ENCODE measurements around the gene BRS3.

The BRS3 gene

DNA sequence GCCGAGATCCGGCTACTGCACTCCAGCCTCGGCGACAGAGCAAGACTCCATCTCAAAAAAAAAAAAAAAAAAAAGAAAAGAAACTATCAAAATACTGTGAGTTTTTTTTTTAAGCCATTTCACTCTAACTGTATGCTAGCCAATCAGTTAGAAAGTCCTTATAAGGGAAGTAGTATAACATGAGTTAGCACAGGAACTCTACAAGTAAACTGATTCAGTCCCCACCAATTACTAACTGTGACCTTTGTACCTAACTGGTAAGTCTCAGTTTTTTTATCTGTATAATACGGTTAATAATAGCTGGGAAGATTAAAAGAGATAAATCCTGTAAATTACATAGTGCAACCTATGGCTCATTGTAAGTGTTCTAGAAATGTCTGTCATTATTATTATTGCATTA, 35.1 kb upstream of the BRS3 start:
- CTCF ChIA-PET, result interaction anchor here (2.2 kb wide), 1 partner anchor 11 kb away, joined by 5 read pairs; no protein-coding TSS in a partner anchor
- no peak for TF ChIP-seq CTCF (IDR thresholded peaks at IDR 0.05; ENCODE audit: control extremely low read depth, extremely low read depth, low read depth, missing control alignments)
- DNase-seq (ENCODE audit: extremely low spot score), result no peak
- POLR2A ChIA-PET, result no interaction called here

- CTCF ChIA-PET, result interaction anchor here (1.0 to 2.2 kb wide), 2 partner anchors 11 to 28 kb away, joined by 3 to 5 read pairs; no protein-coding TSS in a partner anchor
- POLR2A ChIA-PET, result no interaction called here
- DNase-seq (ENCODE audit: extremely low spot score), result no peak
- no peak for TF ChIP-seq CTCF (IDR thresholded peaks at IDR 0.05; ENCODE audit: control extremely low read depth, extremely low read depth, low read depth, missing control alignments)
These were observed 34.6 kb upstream of the BRS3 start for GRCh38 chrX:136453114-136453513.

- TF ChIP-seq CTCF (IDR thresholded peaks at IDR 0.05; ENCODE audit: control extremely low read depth, extremely low read depth, low read depth, missing control alignments), result no peak
- ChIA-PET POLR2A (no interaction called here), CTCF (interaction anchor here (1.0 to 2.2 kb wide), 2 partner anchors 10 to 29 kb away, joined by 3 to 5 read pairs; no protein-coding TSS in a partner anchor)
- no peak for DNase-seq (ENCODE audit: extremely low spot score)
These were observed 34.0 kb upstream of the BRS3 start for GRCh38 chrX:136453771-136454170.

DNA sequence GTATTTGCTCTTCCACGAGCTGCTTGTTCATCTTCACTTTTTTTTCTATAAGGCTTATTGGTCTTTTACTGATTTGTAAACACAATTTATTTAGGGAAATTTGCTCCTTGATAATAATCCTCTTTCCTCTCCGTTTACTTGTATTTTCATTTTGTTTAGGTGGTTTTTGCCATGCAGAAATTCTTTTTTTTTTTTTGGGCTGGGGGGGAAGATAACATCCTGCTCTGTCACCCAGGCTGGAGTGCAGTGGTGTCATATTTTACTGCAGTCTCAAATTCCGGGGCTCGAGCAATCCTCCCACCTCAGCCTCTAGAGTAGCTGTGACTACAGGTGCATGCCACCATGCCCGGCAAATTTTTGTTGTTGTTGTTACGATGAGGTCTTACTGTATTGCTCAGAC, 31.6 kb upstream of the BRS3 start:
- TF ChIP-seq CTCF (IDR thresholded peaks at IDR 0.05; ENCODE audit: control extremely low read depth, extremely low read depth, low read depth, missing control alignments), result no peak
- ChIA-PET CTCF (no interaction called here), POLR2A (no interaction called here)
- no peak for DNase-seq (ENCODE audit: extremely low spot score)

- CTCF ChIA-PET, result no interaction called here
- DNase-seq (ENCODE audit: extremely low spot score), result no peak
- POLR2A ChIA-PET, result no interaction called here
- no peak for TF ChIP-seq CTCF (IDR thresholded peaks at IDR 0.05; ENCODE audit: control extremely low read depth, extremely low read depth, low read depth, missing control alignments)
These were observed 30.3 kb upstream of the BRS3 start for GRCh38 chrX:136457303-136457917.

- DNase-seq (ENCODE audit: extremely low spot score), result no peak
- POLR2A ChIA-PET, result no interaction called here
- no peak for TF ChIP-seq CTCF (IDR thresholded peaks at IDR 0.05; ENCODE audit: control extremely low read depth, extremely low read depth, low read depth, missing control alignments)
- CTCF ChIA-PET, result interaction anchor here (1.4 kb wide), 1 partner anchor 12 kb away, joined by 5 read pairs; no protein-coding TSS in a partner anchor
These were observed 23.2 kb upstream of the BRS3 start for GRCh38 chrX:136464589-136464988.

Data from GM10248 (cell line).